GM23248 (cell line): Measurements from ENCODE around the gene DCAF12. TPM values are rescaled to one million over a fixed set of nuclear protein-coding genes. Genes with fewer than 3 reads are reported as not detected.

Experiments
- DNase-seq: peaks from one replicate; pipeline ENCODE4 v3.0.0-alpha.2; 2015
- H2AFZ ChIP-seq: fragments of 200-600 bp; sonication (generic); 2 replicates; pipeline ENCODE4 v1.6.1; 2016; ENCODE audit warnings: antibody characterized with exemption
- H3F3A ChIP-seq: fragments of 200-600 bp; sonication (generic); 2 replicates; pipeline ENCODE4 v1.6.1; 2016; ENCODE audit warnings: mild to moderate bottlenecking, antibody characterized with exemption, mixed run types; ENCODE audit not compliant: insufficient read depth
- H3K27ac ChIP-seq: fragments of 200-600 bp; sonication (generic); 2 replicates; pipeline ENCODE4 v1.5.1; 2016; ENCODE audit warnings: mild to moderate bottlenecking
- H3K27me3 ChIP-seq: fragments of 200-600 bp; sonication (generic); replicated peaks from 2 replicates; pipeline ENCODE4 v1.6.1; 2016; ENCODE audit warnings: mild to moderate bottlenecking; ENCODE audit not compliant: insufficient read depth
- H3K36me3 ChIP-seq: fragments of 200-600 bp; sonication (generic); 2 replicates; pipeline ENCODE4 v1.6.1; 2016; ENCODE audit warnings: low read depth, mild to moderate bottlenecking
- H3K4me1 ChIP-seq: fragments of 200-600 bp; sonication (generic); 2 replicates; pipeline ENCODE4 v1.6.1; 2016; ENCODE audit warnings: mild to moderate bottlenecking; ENCODE audit not compliant: insufficient read depth
- H3K4me2 ChIP-seq: fragments of 200-600 bp; sonication (generic); one replicate; pipeline ENCODE4 v1.6.1; 2016; ENCODE audit warnings: mild to moderate bottlenecking; ENCODE audit not compliant: unreplicated experiment
- H3K4me3 ChIP-seq: fragments of 200-600 bp; sonication (generic); 2 replicates; pipeline ENCODE4 v1.5.1; 2016; ENCODE audit warnings: mild to moderate bottlenecking
- H3K79me2 ChIP-seq: fragments of 200-600 bp; sonication (generic); 2 replicates; pipeline ENCODE4 v1.6.1; 2016; ENCODE audit warnings: mild to moderate bottlenecking; ENCODE audit not compliant: insufficient read depth
- H3K9ac ChIP-seq: fragments of 200-600 bp; sonication (generic); 2 replicates; pipeline ENCODE4 v1.6.1; 2016; ENCODE audit warnings: mild to moderate bottlenecking
- H3K9me2 ChIP-seq: fragments of 200-600 bp; sonication (generic); 2 replicates; pipeline ENCODE4 v1.6.1; 2016; ENCODE audit warnings: mixed run types, mild to moderate bottlenecking, moderate library complexity; ENCODE audit not compliant: insufficient read depth
- H3K9me3 ChIP-seq: fragments of 200-600 bp; sonication (generic); one replicate; pipeline ENCODE4 v1.6.1; 2017; ENCODE audit warnings: low read depth
- H4K20me1 ChIP-seq: fragments of 200-600 bp; sonication (generic); 2 replicates; pipeline ENCODE4 v1.6.0; 2016; ENCODE audit not compliant: insufficient read depth
- EZH2 ChIP-seq: fragments of 200-600 bp; sonication (generic); IDR thresholded peaks from 2 replicates; pipeline ENCODE4 v1.6.1; 2018; ENCODE audit warnings: antibody characterized with exemption, mild to moderate bottlenecking; ENCODE audit not compliant: insufficient read depth, poor library complexity, severe bottlenecking
- EZH2phosphoT487 ChIP-seq: fragments of 200-600 bp; sonication (generic); IDR thresholded peaks from 2 replicates; pipeline ENCODE4 v1.6.1; 2018; ENCODE audit warnings: antibody characterized with exemption, moderate library complexity, mild to moderate bottlenecking, low read depth; ENCODE audit not compliant: insufficient read depth
- WGBS, 2 experiments: methylation state at CpG; one replicate each; pipeline ENCODE4 v1.1.6; 2015 to 2017; ENCODE audit warnings: low lambda C conversion rate in 2 of 2, low coverage in 1 of 2; ENCODE audit errors: missing lambda C conversion rate in 2 of 2; 5-methylcytosine and 5-hydroxymethylcytosine counted together
- in situ Hi-C: fragments of 300-500 bp; cut with MboI; formaldehyde crosslinking; loops from 2 replicates; pipeline ENCODE4 v1.15.0; 2020
- polyA plus RNA-seq: library from polyadenylated mRNA; unstranded; fragments of >200 nt; fragmentation: Nextera tagmentation; extraction: Ambion mirVana; gene quantifications from 2 replicates; pipeline ENCODE4 v1.2.1, GENCODE V29; 2016
- small RNA-seq: library from RNA; depleted of rRNA; stranded (forward); fragments of <200 nt; gene quantifications from one replicate; pipeline ENCODE3, GENCODE V24; 2014; ENCODE audit warnings: low read depth, low replicate concordance
- total RNA-seq: library from RNA; depleted of rRNA; stranded (reverse); fragments of >200 nt; shearing (Covaris generic); gene quantifications from 2 replicates; pipeline ENCODE4 v1.2.3, GENCODE V29; 2014; rRNA removed

The DCAF12 gene
- total and polyA plus RNA-seq, 2 experiments from 2014 or later = 21.7 to 22.2 TPM

DNA sequence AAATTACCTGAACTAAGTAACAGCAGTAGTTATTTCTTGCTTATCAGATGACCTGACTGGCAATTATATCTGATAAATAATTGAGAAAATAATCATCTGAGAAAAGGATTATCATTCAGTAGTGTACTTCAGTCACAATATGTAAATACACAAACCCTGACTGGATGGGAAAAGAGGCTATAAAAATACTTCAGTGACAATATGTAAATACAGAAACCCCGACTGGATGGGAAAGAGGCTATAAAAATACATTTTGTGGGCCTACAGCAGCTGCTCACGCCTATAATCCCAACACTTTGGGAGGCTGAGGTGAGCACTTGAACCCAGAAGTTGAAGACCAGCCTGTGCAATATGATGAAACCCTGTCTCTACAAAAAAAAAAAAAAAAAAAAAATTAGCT, 88.9 kb downstream of the DCAF12 start:
- 77 to 78% methylated on average over 2 of the region's 2 CpGs for WGBS, 2 experiments
- H3K27ac ChIP-seq = no peak overlapping the region
- H3F3A ChIP-seq = no peaks in the 10 kb centered on the region
- no peak overlapping the region for H2AFZ ChIP-seq
- no peak overlapping the region for H3K9ac ChIP-seq
- H3K9me2 ChIP-seq = no peaks in the 10 kb centered on the region
- no peaks in the 10 kb centered on the region for H3K27me3 ChIP-seq
- H3K9me3 ChIP-seq = no peaks in the 10 kb centered on the region
- no peak overlapping the region for H3K4me2 ChIP-seq
- TF ChIP-seq EZH2phosphoT487 (no peak), EZH2 (no peak)
- H3K4me1 ChIP-seq = no peaks in the 10 kb centered on the region
- no peak for DNase-seq
- H3K4me3 ChIP-seq = no peak overlapping the region
- H3K79me2 ChIP-seq = peaks cover 86% of the 10 kb centered on the region
- in situ Hi-C loops = no loop called here
- H3K36me3 ChIP-seq = no peaks in the 10 kb centered on the region
- H4K20me1 ChIP-seq = peaks cover 3% of the 10 kb centered on the region; the same call in 1 of the 2 replicates

GRCh38 chr9:34036625-34037024, 89.9 kb downstream of the DCAF12 start:
- Histone ChIP-seq H3K9me3 (no peaks in the 10 kb centered on the region), H3K27me3 (no peaks in the 10 kb centered on the region), H2AFZ (no peak overlapping the region), H3K36me3 (no peaks in the 10 kb centered on the region), H3K9ac (no peak overlapping the region), H3K9me2 (no peaks in the 10 kb centered on the region), H3K79me2 (peaks cover 86% of the 10 kb centered on the region), H3K4me1 (no peaks in the 10 kb centered on the region), H3K27ac (no peak overlapping the region), H3K4me2 (no peak overlapping the region), H4K20me1 (peaks cover 3% of the 10 kb centered on the region; the same call in 1 of the 2 replicates), H3F3A (no peaks in the 10 kb centered on the region), H3K4me3 (no peak overlapping the region)
- no peak for DNase-seq
- WGBS, 2 experiments = 95 to 96% methylated on average over 5 of the region's 5 CpGs
- in situ Hi-C loops = no loop called here
- TF ChIP-seq EZH2 (no peak), EZH2phosphoT487 (no peak)

Small RNA genes lying within 50 kb of the gene (small RNA-seq; reads per million reads assigned to genes)
- not detected for gene RN7SKP114

Other genes starting within 250 kb of the DCAF12 start
- 13.0 and 13.3 TPM in 2 replicates for gene UBAP2, start 77.8 kb downstream of the DCAF12 start, total RNA-seq
- gene UBAP2, start 77.8 kb downstream of the DCAF12 start, polyA plus RNA-seq = 12.5 and 13.9 TPM in 2 replicates
- gene UBAP1, start 52.3 kb upstream of the DCAF12 start, total RNA-seq = 18.3 and 26.8 TPM in 2 replicates
- 50.1 and 52.2 TPM in 2 replicates for gene UBAP1, start 52.3 kb upstream of the DCAF12 start, polyA plus RNA-seq
- 1.1 and 1.6 TPM in 2 replicates for gene KIF24, start 202.6 kb upstream of the DCAF12 start, total RNA-seq
- gene KIF24, start 202.6 kb upstream of the DCAF12 start, polyA plus RNA-seq = 0.95 and 0.99 TPM in 2 replicates
- 7.6 and 12.5 TPM in 2 replicates for gene NUDT2, start 202.9 kb upstream of the DCAF12 start, total RNA-seq
- gene NUDT2, start 202.9 kb upstream of the DCAF12 start, polyA plus RNA-seq = 14.3 and 17.6 TPM in 2 replicates